ENCODE results near the gene SFSWAP.
"Not testable (repeated sequence)": the region's sequence is repeated elsewhere in the genome, so short reads cannot be mapped to it uniquely, and the experiment has no call there.

SFSWAP gene

GRCh38 chr12:131710464-131711457 is at the start of gene SFSWAP:
SFSWAP (plus strand) TSS chr12:131711090; CDS start chr12:131711230, 140 bp downstream.
- DNase-seq (ENCODE audit: low spot score) = peak; percentile 74

- DNase-seq (ENCODE audit: low spot score) = not testable (repeated sequence)
Measured at GRCh38 chr12:131661170-131661985, 49.5 kb upstream of the SFSWAP start.

GRCh38 chr12:131661986-131662288 is 49.0 kb upstream of the SFSWAP start:
- not testable (repeated sequence) for DNase-seq (ENCODE audit: low spot score)

- not testable (repeated sequence) for DNase-seq (ENCODE audit: low spot score)
Measured at GRCh38 chr12:131662346-131662745, 48.5 kb upstream of the SFSWAP start.

GRCh38 chr12:131665666-131666065 is 45.2 kb upstream of the SFSWAP start:
- not testable (repeated sequence) for DNase-seq (ENCODE audit: low spot score)

GRCh38 chr12:131666486-131666885 is 44.4 kb upstream of the SFSWAP start:
- DNase-seq (ENCODE audit: low spot score) = not testable (repeated sequence)

- DNase-seq (ENCODE audit: low spot score) = not testable (repeated sequence)
Measured at GRCh38 chr12:131666978-131667601, 43.8 kb upstream of the SFSWAP start.

- no peak for DNase-seq (ENCODE audit: low spot score)
Measured at GRCh38 chr12:131671276-131671675, 39.6 kb upstream of the SFSWAP start.

GRCh38 chr12:131671871-131672270 is 39.0 kb upstream of the SFSWAP start:
- DNase-seq (ENCODE audit: low spot score) = no peak

- no peak for DNase-seq (ENCODE audit: low spot score)
Measured at GRCh38 chr12:131672311-131672940, 38.5 kb upstream of the SFSWAP start.

GRCh38 chr12:131672941-131673887 is 37.7 kb upstream of the SFSWAP start:
- DNase-seq (ENCODE audit: low spot score) = no peak

- no peak for DNase-seq (ENCODE audit: low spot score)
Measured at GRCh38 chr12:131673888-131674257, 37.0 kb upstream of the SFSWAP start.

- DNase-seq (ENCODE audit: low spot score) = no peak
Measured at GRCh38 chr12:131674373-131674772, 36.5 kb upstream of the SFSWAP start.

GRCh38 chr12:131675126-131676080 is 35.5 kb upstream of the SFSWAP start:
- no peak for DNase-seq (ENCODE audit: low spot score)

- DNase-seq (ENCODE audit: low spot score) = no peak
Measured at GRCh38 chr12:131676544-131676943, 34.3 kb upstream of the SFSWAP start.

- DNase-seq (ENCODE audit: low spot score) = not testable (repeated sequence)
Measured at GRCh38 chr12:131677067-131677466, 33.8 kb upstream of the SFSWAP start.

GRCh38 chr12:131677699-131678098 is 33.2 kb upstream of the SFSWAP start:
- DNase-seq (ENCODE audit: low spot score) = no peak

GRCh38 chr12:131678389-131679181 is 32.3 kb upstream of the SFSWAP start:
- not testable (repeated sequence) for DNase-seq (ENCODE audit: low spot score)

GRCh38 chr12:131679186-131679585 is 31.7 kb upstream of the SFSWAP start:
- DNase-seq (ENCODE audit: low spot score) = not testable (repeated sequence)

Measured in HuH-7 (cell line).